CD4-positive, alpha-beta T cell (primary cell): ENCODE measurements around the gene EEF1AKMT4. TPM values are rescaled to one million over a fixed set of nuclear protein-coding genes. Genes with fewer than 3 reads are reported as not detected.
A peak's percentile ranks its signal among the peaks of the same experiment; 100 is the strongest.

ENCODE experiments used
- ATAC-seq: fragments of 200-7000 bp; cut with Tn5 transposase; one replicate; pipeline ENCODE4 v1.10.0; 2022; ENCODE audit warnings: mild to moderate bottlenecking; ENCODE audit not compliant: poor library complexity
- CTCF ChIA-PET: fragments of 350-600 bp; sonication (Branson Sonifier 250); formaldehyde crosslinking; loops from one replicate; lab custom pipeline; 2021; ENCODE audit warnings: antibody characterized with exemption, inconsistent platforms; lab: Charles Lee
- POLR2A ChIA-PET: fragments of 350-600 bp; sonication (Branson Sonifier 250); formaldehyde crosslinking; loops from one replicate; lab custom pipeline; 2021; ENCODE audit warnings: antibody characterized with exemption, inconsistent platforms; lab: Charles Lee
- DNase-seq, 14 experiments: peaks; one replicate each; pipeline ENCODE4 v3.0.0-alpha.2; 2013 to 2020; ENCODE audit warnings: mixed read lengths in 2 of 14
- H3K27ac ChIP-seq, 2 donors: one replicate each; pipeline versions ENCODE4 v1.5.1 to v1.7.0; 2013; ENCODE audit warnings: low read length in 2 of 2, low read depth in 1 of 2, mild to moderate bottlenecking in 1 of 2
- H3K27me3 ChIP-seq, 2 experiments: 1 replicate in 1 of 2; 2 replicates in 1 of 2; pipeline versions ENCODE4 v1.6.1 to v1.7.0; 2013; ENCODE audit warnings: low read length in 2 of 2, control low read depth in 1 of 2, mild to moderate bottlenecking in 1 of 2, moderate library complexity in 1 of 2; ENCODE audit not compliant: insufficient read depth in 2 of 2, control insufficient read depth in 1 of 2
- H3K36me3 ChIP-seq: one replicate; pipeline ENCODE4 v1.6.1; 2013; ENCODE audit warnings: low read length, control low read depth; ENCODE audit not compliant: insufficient read depth
- H3K4me1 ChIP-seq: one replicate; pipeline ENCODE4 v1.6.1; 2013; ENCODE audit warnings: low read length, control low read depth; ENCODE audit not compliant: insufficient read depth
- H3K4me3 ChIP-seq: one replicate; pipeline ENCODE4 v1.5.1; 2013; ENCODE audit warnings: mild to moderate bottlenecking, low read length, moderate library complexity
- H3K9me3 ChIP-seq, 2 experiments: 1 replicate in 1 of 2; 2 replicates in 1 of 2; pipeline versions ENCODE4 v1.6.1 to v1.7.0; 2013; ENCODE audit warnings: low read length in 2 of 2, mild to moderate bottlenecking in 2 of 2, control low read depth in 1 of 2, moderate library complexity in 1 of 2; ENCODE audit not compliant: control insufficient read depth in 1 of 2, insufficient read depth in 1 of 2
- H3K27ac Mint-ChIP-seq: one replicate; pipeline ENCODE4 v1.8.0; 2020; ENCODE audit warnings: mixed read lengths
- H3K27me3 Mint-ChIP-seq: one replicate; pipeline ENCODE4 v1.8.0; 2021; ENCODE audit warnings: mixed read lengths
- H3K36me3 Mint-ChIP-seq: one replicate; pipeline ENCODE4 v1.8.0; 2021; ENCODE audit warnings: low read depth, mixed read lengths
- H3K4me1 Mint-ChIP-seq: one replicate; pipeline ENCODE4 v1.8.0; 2021; ENCODE audit warnings: low read depth, mixed read lengths
- H3K4me3 Mint-ChIP-seq: one replicate; pipeline ENCODE4 v1.8.0; 2020; ENCODE audit warnings: mild to moderate bottlenecking, mixed read lengths
- H3K9me3 Mint-ChIP-seq: one replicate; pipeline ENCODE4 v1.8.0; 2020; ENCODE audit warnings: mixed read lengths
- CTCF ChIP-seq: fragments of 200-600 bp; IDR thresholded peaks from one replicate; pipeline ENCODE4 v1.8.0; 2022; ENCODE audit warnings: antibody characterized with exemption, mild to moderate bottlenecking
- intact Hi-C, 2 experiments: fragments of 100-400 bp; cut with DNase I in 1 of 2; cut with micrococcal nuclease in 1 of 2; formaldehyde crosslinking; loops; one replicate each; pipeline versions ENCODE4 v1.15.1 to v1.9.0; 2023 to 2025; cut with DNase I, micrococcal nuclease
- total RNA-seq, 174 experiments: library from RNA in 2 of 174; stranded (reverse) in 2 of 174; gene quantifications; one replicate each; pipeline ENCODE4 v1.2.3 and lab custom pipeline; 2021 to 2026

The EEF1AKMT4 gene
- total RNA-seq, 2 experiments from 2014 or later = not detected

DNA sequence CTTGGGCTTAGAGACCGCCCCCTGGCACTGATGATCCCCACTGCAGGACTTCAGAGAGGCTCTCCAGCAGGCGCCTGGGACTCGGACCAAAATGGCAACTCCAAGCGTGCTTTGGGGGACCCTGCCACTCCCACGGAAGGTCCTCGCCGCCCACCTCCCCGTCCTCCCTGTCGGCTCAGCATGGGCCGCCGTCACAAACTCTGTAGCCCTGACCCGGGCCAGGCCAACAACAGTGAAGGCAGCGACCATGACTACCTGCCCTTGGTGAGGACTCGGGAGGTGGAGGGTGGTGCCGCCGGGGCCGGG is 8.4 kb upstream of the EEF1AKMT4 start:
- H3K27me3 Mint-ChIP-seq = no peaks in the 10 kb centered on the region
- no peak for TF ChIP-seq CTCF
- no peak overlapping the region for H3K27ac Mint-ChIP-seq
- H3K36me3 Mint-ChIP-seq = peaks cover 40% of the 10 kb centered on the region
- H3K36me3 ChIP-seq = peaks cover 37% of the 10 kb centered on the region
- H3K9me3 ChIP-seq = no peaks in the 10 kb centered on the region
- DNase-seq (no peak), ATAC-seq (no peak)
- H3K9me3 Mint-ChIP-seq = no peaks in the 10 kb centered on the region
- ChIA-PET CTCF (interaction anchor here (1.8 kb wide), 1 partner anchor 13 kb away, joined by 4 read pairs; no protein-coding TSS in a partner anchor), POLR2A (interaction anchor here (0.8 kb wide), 1 partner anchor 11 kb away, joined by 3 read pairs; the partner anchor contains the start of gene VWA5B2)
- intact Hi-C loops = no loop called here
- no peaks in the 10 kb centered on the region for H3K4me1 ChIP-seq
- no peaks in the 10 kb centered on the region for H3K27me3 ChIP-seq
- no peak overlapping the region for H3K4me3 Mint-ChIP-seq
- no peak overlapping the region for H3K4me3 ChIP-seq
- no peak overlapping the region for H3K27ac ChIP-seq
- H3K4me1 Mint-ChIP-seq = peaks cover 5% of the 10 kb centered on the region

DNA sequence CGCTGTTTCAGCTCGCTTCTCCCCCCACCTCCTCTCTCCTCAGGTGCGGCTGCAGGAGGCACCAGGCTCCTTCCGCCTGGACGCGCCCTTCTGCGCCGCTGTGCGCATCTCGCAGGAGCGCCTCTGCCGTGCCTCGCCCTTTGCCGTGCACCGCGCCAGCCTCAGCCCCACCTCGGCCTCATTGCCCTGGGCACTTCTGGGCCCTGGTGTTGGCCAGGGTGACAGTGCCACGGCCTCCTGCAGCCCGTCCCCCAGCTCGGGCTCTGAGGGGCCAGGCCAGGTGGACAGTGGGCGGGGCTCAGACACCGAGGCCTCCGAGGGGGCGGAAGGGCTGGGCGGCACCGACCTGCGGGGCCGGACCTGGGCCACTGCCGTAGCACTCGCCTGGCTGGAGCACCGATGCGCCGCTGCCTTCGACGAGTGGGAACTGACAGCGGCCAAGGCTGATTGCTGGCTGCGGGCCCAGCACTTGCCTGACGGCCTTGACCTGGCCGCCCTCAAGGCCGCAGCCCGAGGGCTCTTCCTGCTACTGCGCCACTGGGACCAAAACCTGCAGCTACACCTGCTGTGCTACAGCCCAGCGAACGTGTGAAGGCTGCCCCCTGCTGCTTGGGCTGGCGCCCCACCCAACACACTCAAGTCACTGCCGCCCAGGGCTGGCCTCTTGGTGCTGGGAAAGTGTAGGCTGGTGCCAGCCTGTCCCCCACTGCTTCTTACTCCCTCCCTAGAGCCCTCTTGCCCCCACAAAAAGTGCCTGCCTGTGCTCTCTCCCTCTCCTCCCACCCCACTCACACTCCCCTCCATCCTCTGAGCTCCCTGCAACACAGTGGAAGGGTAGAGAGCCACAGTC is 7.8 kb upstream of the EEF1AKMT4 start:
- H3K36me3 Mint-ChIP-seq = peaks cover 43% of the 10 kb centered on the region
- peaks cover 7% of the 10 kb centered on the region for H3K4me1 Mint-ChIP-seq
- Histone ChIP-seq H3K27me3 (no peaks in the 10 kb centered on the region), H3K9me3 (no peaks in the 10 kb centered on the region), H3K27ac (no peak overlapping the region), H3K4me3 (no peak overlapping the region), H3K4me1 (no peaks in the 10 kb centered on the region), H3K36me3 (peaks cover 37% of the 10 kb centered on the region)
- TF ChIP-seq CTCF = no peak
- H3K27ac Mint-ChIP-seq = no peak overlapping the region
- no peaks in the 10 kb centered on the region for H3K27me3 Mint-ChIP-seq
- ChIA-PET CTCF (no interaction called here), POLR2A (no interaction called here)
- intact Hi-C loops = no loop called here
- DNase-seq (peak in 2 of 14 experiments; percentile 31 to 39), ATAC-seq (peak; percentile 46)
- H3K4me3 Mint-ChIP-seq = no peak overlapping the region
- H3K9me3 Mint-ChIP-seq = no peaks in the 10 kb centered on the region

DNA sequence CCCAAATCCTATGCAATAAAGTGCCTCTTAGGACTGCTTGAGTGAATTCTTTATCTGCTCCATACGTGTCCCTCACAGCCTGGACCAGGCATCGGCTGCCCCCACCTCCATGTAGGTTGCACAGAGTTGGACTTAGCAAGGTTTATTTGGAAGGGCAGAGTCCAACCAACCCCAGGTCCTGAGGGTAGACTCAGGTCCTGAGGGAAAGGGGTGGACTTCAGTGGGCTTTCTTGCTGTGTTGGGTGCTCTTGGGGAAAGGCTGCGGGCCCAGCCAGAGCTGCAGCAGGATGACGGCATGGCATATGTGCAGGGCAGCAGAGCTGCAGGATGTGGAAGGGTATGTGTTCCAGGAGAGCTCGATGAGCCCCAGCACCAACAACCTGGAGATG is 7.2 kb upstream of the EEF1AKMT4 start:
- Histone ChIP-seq H3K9me3 (no peaks in the 10 kb centered on the region), H3K4me1 (no peaks in the 10 kb centered on the region), H3K4me3 (no peak overlapping the region), H3K27ac (no peak overlapping the region), H3K36me3 (peaks cover 37% of the 10 kb centered on the region), H3K27me3 (no peaks in the 10 kb centered on the region)
- ATAC-seq (no peak), DNase-seq (no peak)
- POLR2A ChIA-PET = no interaction called here
- no peak overlapping the region for H3K4me3 Mint-ChIP-seq
- H3K27me3 Mint-ChIP-seq = no peaks in the 10 kb centered on the region
- peaks cover 43% of the 10 kb centered on the region for H3K36me3 Mint-ChIP-seq
- CTCF ChIA-PET = no interaction called here
- no peak for TF ChIP-seq CTCF
- H3K9me3 Mint-ChIP-seq = no peaks in the 10 kb centered on the region
- H3K4me1 Mint-ChIP-seq = peaks cover 7% of the 10 kb centered on the region
- no peak overlapping the region for H3K27ac Mint-ChIP-seq
- intact Hi-C loops = no loop called here
